Measurements from ENCODE around the gene COL9A2.

DNA sequence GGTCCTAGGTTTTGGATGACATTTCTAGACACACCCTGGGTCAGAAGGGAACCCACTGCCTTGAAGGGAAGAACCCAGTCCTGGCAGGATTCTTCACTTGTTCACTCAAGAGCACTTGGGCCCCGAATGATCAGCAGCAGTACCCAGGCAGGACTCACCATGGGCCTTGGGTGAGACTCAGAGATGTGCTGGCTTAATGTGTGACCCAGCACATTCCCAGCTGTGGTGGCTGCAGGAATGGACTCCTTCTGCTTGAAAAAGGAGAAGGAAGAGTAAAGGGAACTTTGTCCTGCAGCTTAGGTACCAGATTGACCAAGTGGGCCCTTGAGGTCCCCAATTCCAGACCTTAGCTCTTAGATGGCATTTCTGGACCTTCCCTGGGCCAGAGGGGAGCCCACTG is 44.1 kb upstream of the COL9A2 start:
- TF ChIP-seq, protein P1, sequence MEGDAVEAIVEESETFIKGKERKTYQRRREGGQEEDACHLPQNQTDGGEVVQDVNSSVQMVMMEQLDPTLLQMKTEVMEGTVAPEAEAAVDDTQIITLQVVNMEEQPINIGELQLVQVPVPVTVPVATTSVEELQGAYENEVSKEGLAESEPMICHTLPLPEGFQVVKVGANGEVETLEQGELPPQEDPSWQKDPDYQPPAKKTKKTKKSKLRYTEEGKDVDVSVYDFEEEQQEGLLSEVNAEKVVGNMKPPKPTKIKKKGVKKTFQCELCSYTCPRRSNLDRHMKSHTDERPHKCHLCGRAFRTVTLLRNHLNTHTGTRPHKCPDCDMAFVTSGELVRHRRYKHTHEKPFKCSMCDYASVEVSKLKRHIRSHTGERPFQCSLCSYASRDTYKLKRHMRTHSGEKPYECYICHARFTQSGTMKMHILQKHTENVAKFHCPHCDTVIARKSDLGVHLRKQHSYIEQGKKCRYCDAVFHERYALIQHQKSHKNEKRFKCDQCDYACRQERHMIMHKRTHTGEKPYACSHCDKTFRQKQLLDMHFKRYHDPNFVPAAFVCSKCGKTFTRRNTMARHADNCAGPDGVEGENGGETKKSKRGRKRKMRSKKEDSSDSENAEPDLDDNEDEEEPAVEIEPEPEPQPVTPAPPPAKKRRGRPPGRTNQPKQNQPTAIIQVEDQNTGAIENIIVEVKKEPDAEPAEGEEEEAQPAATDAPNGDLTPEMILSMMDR (IDR thresholded peaks at IDR 0.05; ENCODE audit: low read depth, low read length, missing input control): no peak
- TF ChIP-seq, protein P2, sequence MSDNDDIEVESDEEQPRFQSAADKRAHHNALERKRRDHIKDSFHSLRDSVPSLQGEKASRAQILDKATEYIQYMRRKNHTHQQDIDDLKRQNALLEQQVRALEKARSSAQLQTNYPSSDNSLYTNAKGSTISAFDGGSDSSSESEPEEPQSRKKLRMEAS (IDR thresholded peaks at IDR 0.05): no peak
- TF ChIP-seq YY1 (IDR thresholded peaks at IDR 0.05): no peak

Data from liver (tissue), 2 donors.